Measurements from ENCODE around the gene HOXA9.

- no peak for TF ChIP-seq SMC3 (conservative IDR thresholded peaks at IDR 0.05; ENCODE audit: poor library complexity)
- TF ChIP-seq CTCF (IDR thresholded peaks at IDR 0.05; ENCODE audit: poor library complexity, severe bottlenecking), result no peak
- no peak for TF ChIP-seq POLR2AphosphoS5 (IDR thresholded peaks at IDR 0.05)
- no peak for TF ChIP-seq RAD21 (conservative IDR thresholded peaks at IDR 0.05)
- TF ChIP-seq EP300 (conservative IDR thresholded peaks at IDR 0.05; ENCODE audit: poor library complexity, severe bottlenecking), result no peak
- TF ChIP-seq REST (IDR thresholded peaks at IDR 0.05; ENCODE audit: borderline replicate concordance), result no peak
- TF ChIP-seq EZH2 (IDR thresholded peaks at IDR 0.05; ENCODE audit: borderline replicate concordance, insufficient read depth, low read length, poor library complexity, severe bottlenecking), result no peak
- TF ChIP-seq TAF1 (IDR thresholded peaks at IDR 0.05; ENCODE audit: low read depth), result no peak
Measured at GRCh38 chr7:27166531-27167505, 1.5 kb upstream of the HOXA9 start.

All from neural cell (in vitro differentiated cells).